GM20431 (cell line): ENCODE measurements around the gene ASCL3.
"Not testable (repeated sequence)": the region's sequence is repeated elsewhere in the genome, so short reads cannot be mapped to it uniquely, and the experiment has no call there.

Experiments
- in situ Hi-C: fragments of 300-500 bp; cut with MseI, MboI; formaldehyde crosslinking; loops from one replicate; pipeline ENCODE4 v1.15.0; 2020; ENCODE audit warnings: low sequenced_read_pairs; ENCODE audit not compliant: unreplicated experiment

The ASCL3 gene

GRCh38 chr11:8913961-8914660 lies 28.7 kb downstream of the ASCL3 start:
- in situ Hi-C loops: no loop called here

- in situ Hi-C loops: no loop called here
Measured at GRCh38 chr11:8911029-8911823, 31.6 kb downstream of the ASCL3 start, which contains the start of gene AKIP1. TSS of gene AKIP1 (plus strand) at chr11:8911189. CDS start at chr11:8911450, 261 bp downstream.

- in situ Hi-C loops: no loop called here
Measured at GRCh38 chr11:8910649-8911026, 32.2 kb downstream of the ASCL3 start.

- in situ Hi-C loops: no loop called here
Measured at GRCh38 chr11:8908099-8908498, 34.7 kb downstream of the ASCL3 start.

- in situ Hi-C loops: no loop called here
Measured at GRCh38 chr11:8907116-8907515, 35.7 kb downstream of the ASCL3 start.

GRCh38 chr11:8905528-8906165 lies 37.2 kb downstream of the ASCL3 start:
- in situ Hi-C loops: no loop called here

GRCh38 chr11:8899119-8899753 lies 43.6 kb downstream of the ASCL3 start:
- in situ Hi-C loops: no loop called here

- in situ Hi-C loops: not testable (repeated sequence)
Measured at GRCh38 chr11:8891185-8891584, 51.6 kb downstream of the ASCL3 start.
